Esophagus muscularis mucosa (tissue), 4 donors: ENCODE results near the gene RCOR3.

Experiments used
- CTCF ChIP-seq, 3 experiments: fragments of 200-600 bp in 2 of 3; fragments of 450-650 bp in 1 of 3; sonication (generic) in 2 of 3; IDR thresholded peaks; one replicate each; pipeline ENCODE4 v1.5.1; 2017 to 2019; ENCODE audit warnings: antibody characterized with exemption in 3 of 3, mild to moderate bottlenecking in 2 of 3, moderate library complexity in 1 of 3
- EP300 ChIP-seq: sonication (generic); formaldehyde crosslinking; IDR thresholded peaks from one replicate; pipeline ENCODE4 v1.6.1; 2017; ENCODE audit warnings: antibody characterized with exemption
- POLR2A ChIP-seq: fragments of 450-650 bp; IDR thresholded peaks from one replicate; pipeline ENCODE4 v1.6.1; 2017; ENCODE audit warnings: antibody characterized with exemption, moderate library complexity, mild to moderate bottlenecking, low read depth
- POLR2AphosphoS5 ChIP-seq, 2 donors: sonication (generic); formaldehyde crosslinking; IDR thresholded peaks; one replicate each; pipeline ENCODE4 v1.6.1; 2017; ENCODE audit warnings: antibody characterized with exemption in 2 of 2

GRCh38 chr1:211241071-211241470 lies 18.1 kb upstream of the RCOR3 start:
- TF ChIP-seq POLR2A (no peak), POLR2AphosphoS5 (IDR thresholded peaks at IDR 0.05) (no peak), CTCF (IDR thresholded peaks at IDR 0.05) (no peak), EP300 (no peak)
